GM12878 (cell line): ENCODE data around the gene IL3. TPM values are rescaled to one million over a fixed set of nuclear protein-coding genes. Genes with fewer than 3 reads are reported as not detected.

Source experiments
- ATAC-seq: fragments of 200-7000 bp; cut with Tn5 transposase; 3 replicates; pipeline ENCODE4 v1.9.1; 2020; ENCODE audit warnings: mild to moderate bottlenecking, moderate library complexity
- BruUV-seq: library from RNA; stranded (reverse); fragments of 400-500 nt; replicated peaks from 2 replicates; lab custom pipeline; 2021; lab: Mats Ljungman, UMichigan
- CTCF ChIA-PET: fragments of 300-600 bp; sonication (Branson Sonifier 250); formaldehyde crosslinking; extraction: SDS; loops from one replicate; lab custom pipeline; 2021; ENCODE audit warnings: inconsistent platforms; lab: Yijun Ruan, JAX
- POLR2A ChIA-PET: fragments of 350-600 bp; formaldehyde crosslinking; extraction: SDS; loops from one replicate; lab custom pipeline; 2021; ENCODE audit warnings: inconsistent platforms; lab: Charles Lee
- RAD21 ChIA-PET: fragments of 300-600 bp; sonication (Branson Sonifier 250); formaldehyde crosslinking; loops from one replicate; lab custom pipeline; 2023; ENCODE audit warnings: antibody characterized with exemption; ENCODE audit not compliant: unreplicated experiment; lab: Charles Lee
- SMC1A ChIA-PET: fragments of 300-600 bp; sonication (Branson Sonifier 250); formaldehyde crosslinking; loops from one replicate; lab custom pipeline; 2023; ENCODE audit not compliant: unreplicated experiment, uncharacterized antibody; lab: Charles Lee
- DNase-seq: peaks from one replicate; pipeline ENCODE4 v3.0.0-alpha.2; 2011; ENCODE audit warnings: low read depth, low spot score
- FAIRE-seq: peaks from 3 replicates; lab custom pipeline; 2011; peaks lifted over from hg19 to GRCh38; lab: Jason Lieb, UNC
- H2AFZ ChIP-seq: 2 replicates; pipeline ENCODE4 v1.6.0; 2011; ENCODE audit warnings: low read depth, low read length, control low read depth; ENCODE audit not compliant: control insufficient read depth
- H3K27ac ChIP-seq: 2 replicates; pipeline ENCODE4 v1.5.1; 2011; ENCODE audit warnings: control low read depth; ENCODE audit not compliant: control insufficient read depth, insufficient read depth
- H3K27me3 ChIP-seq, 2 experiments: replicated peaks in 1 of 2; 2 replicates each; pipeline versions ENCODE4 v1.6.0 to v1.6.1; 2011; ENCODE audit warnings: low read length in 1 of 2; ENCODE audit not compliant: control insufficient read depth in 2 of 2, insufficient read depth in 2 of 2
- H3K36me3 ChIP-seq, 2 experiments: 2 replicates each; pipeline ENCODE4 v1.5.1; 2011; ENCODE audit warnings: low read length in 1 of 2; ENCODE audit not compliant: control insufficient read depth in 2 of 2, insufficient read depth in 2 of 2
- H3K4me1 ChIP-seq: 2 replicates; pipeline ENCODE4 v1.6.1; 2011; ENCODE audit warnings: mild to moderate bottlenecking, low read length, moderate library complexity, mixed read lengths; ENCODE audit not compliant: control insufficient read depth, insufficient read depth
- H3K4me2 ChIP-seq: 2 replicates; pipeline ENCODE4 v1.6.0; 2011; ENCODE audit warnings: control low read depth; ENCODE audit not compliant: control insufficient read depth, insufficient read depth
- H3K4me3 ChIP-seq: fragments of 200-600 bp; sonication (generic); 2 replicates; pipeline ENCODE4 v1.5.1; 2016
- H3K79me2 ChIP-seq: 2 replicates; pipeline ENCODE4 v1.6.0; 2011; ENCODE audit warnings: low read length; ENCODE audit not compliant: control insufficient read depth, insufficient read depth
- H3K9ac ChIP-seq: 2 replicates; pipeline ENCODE4 v1.8.0; 2011; ENCODE audit warnings: low read length, control low read depth, mixed read lengths; ENCODE audit not compliant: control insufficient read depth, insufficient read depth
- H3K9me3 ChIP-seq: replicated peaks from 3 replicates; pipeline ENCODE4 v1.5.1; 2011; ENCODE audit warnings: mild to moderate bottlenecking, low read length; ENCODE audit not compliant: control insufficient read depth, insufficient read depth
- H4K20me1 ChIP-seq: 2 replicates; pipeline ENCODE4 v1.6.0; 2011; ENCODE audit not compliant: control insufficient read depth, insufficient read depth
- CBX3 ChIP-seq: fragments of 200-600 bp; sonication (generic); IDR thresholded peaks from 2 replicates; pipeline ENCODE4 v1.6.1; 2016; ENCODE audit warnings: low read depth, borderline replicate concordance
- CHD2 ChIP-seq: IDR thresholded peaks from 2 replicates; pipeline ENCODE4 v1.6.1; 2011; ENCODE audit warnings: low read depth, low read length, improper control_type of control experiment, borderline replicate concordance
- MYB ChIP-seq: fragments of 150-350 bp; IDR thresholded peaks from 2 replicates; pipeline ENCODE4 v1.6.1; 2014; ENCODE audit warnings: mild to moderate bottlenecking, low read depth, low read length, borderline replicate concordance
- NFYA ChIP-seq: IDR thresholded peaks from 2 replicates; pipeline ENCODE4 v1.6.1; 2011; ENCODE audit warnings: low read depth, mild to moderate bottlenecking, low read length, improper control_type of control experiment, borderline replicate concordance
- NR2C1 ChIP-seq: fragments of 450-650 bp; IDR thresholded peaks from 2 replicates; pipeline ENCODE4 v1.6.1; 2017; ENCODE audit warnings: antibody characterized with exemption, mild to moderate bottlenecking, moderate library complexity
- NR2C2 ChIP-seq: IDR thresholded peaks from 2 replicates; pipeline ENCODE4 v1.6.1; 2011; ENCODE audit warnings: borderline replicate concordance, low read depth; ENCODE audit not compliant: control insufficient read depth, insufficient read length
- SMC3 ChIP-seq: IDR thresholded peaks from 2 replicates; pipeline ENCODE4 v1.6.1; 2011; ENCODE audit warnings: low read length, improper control_type of control experiment, borderline replicate concordance
- SPI1 ChIP-seq: IDR thresholded peaks from 2 replicates; pipeline ENCODE4 v1.6.1; 2011; ENCODE audit warnings: low read depth, mild to moderate bottlenecking, low read length, moderate library complexity, borderline replicate concordance; ENCODE audit not compliant: insufficient read depth
- SREBF1 ChIP-seq: IDR thresholded peaks from 2 replicates; pipeline ENCODE4 v1.6.1; 2012; ENCODE audit warnings: mild to moderate bottlenecking, low read length
- SUZ12 ChIP-seq: fragments of 200-600 bp; sonication (generic); IDR thresholded peaks from one replicate; pipeline ENCODE4 v1.6.1; 2018; ENCODE audit warnings: antibody characterized with exemption, mild to moderate bottlenecking; ENCODE audit not compliant: unreplicated experiment
- ZBTB4 ChIP-seq: fragments of 450-650 bp; formaldehyde crosslinking; IDR thresholded peaks from 2 replicates; pipeline ENCODE4 v1.4.0; 2022; ENCODE audit warnings: mild to moderate bottlenecking, moderate library complexity
- WGBS: methylation state at CpG from one replicate; pipeline ENCODE4 v1.1.6; 2016; ENCODE audit warnings: low lambda C conversion rate; ENCODE audit not compliant: insufficient replicate concordance, insufficient coverage; ENCODE audit errors: missing lambda C conversion rate; 5-methylcytosine and 5-hydroxymethylcytosine counted together
- in situ Hi-C: fragments of 300-500 bp; cut with MboI; formaldehyde crosslinking; loops from 9 replicates; pipeline ENCODE4 v1.14.3; 2018; ENCODE audit warnings: mixed read lengths
- intact Hi-C: fragments of 100-400 bp; cut with micrococcal nuclease; formaldehyde crosslinking; loops from one replicate; pipeline ENCODE4 v1.14.2; 2022; ENCODE audit not compliant: unreplicated experiment
- polyA plus RNA-seq, 11 experiments: library from polyadenylated mRNA; depleted of rRNA in 4 of 11; unstranded in 6 of 11; stranded (reverse) in 5 of 11; fragments of >200 nt; fragmentation: Nextera tagmentation in 4 of 11; fragmentation: Illumina TruSeq in 1 of 11; extraction: Ambion mirVana in 4 of 11; extraction: Trizol in 1 of 11; gene quantifications; 1 replicate in 1 of 11; 2 replicates in 10 of 11; pipeline versions ENCODE4 v1.2.1 to v1.2.3, GENCODE V29; 2011 to 2016; ENCODE audit warnings: inconsistent platforms in 2 of 11, missing spikeins in 2 of 11, low read depth in 1 of 11
- total RNA-seq, 4 experiments: library from RNA; depleted of rRNA in 3 of 4; stranded (reverse); fragments of >200 nt in 3 of 4; fragmentation: Illumina TruSeq in 1 of 4; extraction: Trizol in 1 of 4; gene quantifications; 2 replicates each; pipeline versions ENCODE4 v1.2.1 to v1.2.3, GENCODE V29; 2013 to 2021

Gene IL3
- total and polyA plus RNA-seq, 10 of the 15 experiments (the other 5 are each of a cell fraction or from before 2014, with no cell fraction given), result not detected

- no peak for TF ChIP-seq ZBTB4 (CRISPR knock-in tag)
- TF ChIP-seq CHD2, result no peak
- no peak for TF ChIP-seq MYB
- no peak for TF ChIP-seq NR2C2
- no peak for TF ChIP-seq SREBF1
- no peak for TF ChIP-seq SMC3
These were observed 10.9 kb upstream of the IL3 start (continued) for GRCh38 chr5:132049559-132049958.

GRCh38 chr5:132050136-132050535 is 10.3 kb upstream of the IL3 start:
- SMC1A ChIA-PET, result interaction anchor here (1.2 kb wide), 1 partner anchor 13 kb away, joined by 3 read pairs; no protein-coding TSS in a partner anchor
- H3K27ac ChIP-seq, result no peak overlapping the region
- H3K9ac ChIP-seq, result no peak overlapping the region
- H3K4me3 ChIP-seq, result no peak overlapping the region
- ATAC-seq, result peak; percentile 28; the same call in 1 of the 3 replicates
- CTCF ChIA-PET, result interaction anchor here (1.1 to 2.2 kb wide), 2 partner anchors 13 to 42 kb away, joined by 3 to 8 read pairs; no protein-coding TSS in a partner anchor
- in situ Hi-C loops, result no loop called here
- H3K9me3 ChIP-seq, result no peaks in the 10 kb centered on the region
- 6% methylated on average over 5 of the region's 5 CpGs for WGBS
- no peaks in the 10 kb centered on the region for H3K4me1 ChIP-seq
- RAD21 ChIA-PET, result no interaction called here
- intact Hi-C loops, result no loop called here
- no peak overlapping the region for H2AFZ ChIP-seq
- H3K4me2 ChIP-seq, result no peak overlapping the region
- POLR2A ChIA-PET, result no interaction called here
- no peak for TF ChIP-seq CBX3
- no peak for TF ChIP-seq NR2C1
- TF ChIP-seq NFYA, result no peak
- peak; percentile 33; the same call in 1 of the 2 replicates for TF ChIP-seq SPI1
- no peak for TF ChIP-seq SUZ12
- H3K27me3 ChIP-seq, result peaks cover 0 to 6% of the 10 kb centered on the region in 2 experiments; a peak in 3 of 4 replicates
- H4K20me1 ChIP-seq, result no peaks in the 10 kb centered on the region
- no TSS peak for BruUV-seq
- no peak for FAIRE-seq
- no peaks in the 10 kb centered on the region for H3K36me3 ChIP-seq
- no peak for DNase-seq
- no peaks in the 10 kb centered on the region for H3K79me2 ChIP-seq
